Stimulated activated CD8-positive, alpha-beta memory T cell treated with anti-CD3 and anti-CD28 coated beads, Interleukin-7, amount 100 ng/mL, for 4 hours (primary cell): Measurements from ENCODE around the gene TGFBR3.
"Not testable (repeated sequence)": the region's sequence is repeated elsewhere in the genome, so short reads cannot be mapped to it uniquely, and the experiment has no call there.

Experiments
- DNase-seq, 2 donors: peaks; one replicate each; pipeline ENCODE4 v3.0.0-alpha.2; 2020; ENCODE audit warnings: low read depth in 2 of 2

Gene TGFBR3

DNA sequence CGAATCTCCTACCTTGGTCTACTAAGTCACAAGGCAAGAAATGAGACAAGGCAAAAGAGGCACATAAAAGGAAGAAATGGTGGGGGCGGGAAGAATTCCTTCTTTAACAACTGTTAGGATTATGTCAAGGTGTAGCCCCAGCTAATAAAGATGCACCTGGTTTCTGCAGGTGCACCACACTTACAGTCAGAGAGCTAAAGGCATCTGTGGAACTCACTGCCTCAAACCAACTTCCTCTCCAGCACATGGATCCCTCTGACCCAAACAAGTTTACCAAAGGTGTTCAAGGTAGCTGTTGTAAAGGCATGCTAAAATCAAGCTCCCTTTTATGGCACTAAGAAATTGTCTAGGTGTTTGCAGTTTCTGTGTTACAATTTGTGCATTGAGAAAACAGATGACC lies 38.1 kb downstream of the TGFBR3 start:
- DNase-seq = no peak

DNA sequence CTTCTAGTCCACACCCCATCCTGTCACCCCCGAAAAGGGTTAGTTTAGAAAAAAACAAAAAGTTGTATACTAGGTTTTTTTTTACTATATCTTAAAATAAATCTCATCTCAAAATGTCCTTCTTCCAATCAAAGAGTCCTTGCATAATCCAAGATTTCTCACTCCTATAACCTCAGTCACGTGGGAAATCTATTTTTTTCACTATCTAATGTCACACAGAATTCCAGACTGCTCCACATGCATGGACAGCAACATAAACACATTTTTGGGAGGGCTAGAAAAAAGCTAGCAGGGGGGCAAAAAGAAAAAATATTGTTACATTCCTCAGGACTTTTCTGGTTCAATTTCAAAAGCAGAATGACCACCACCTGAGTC lies 39.3 kb downstream of the TGFBR3 start:
- no peak for DNase-seq

DNA sequence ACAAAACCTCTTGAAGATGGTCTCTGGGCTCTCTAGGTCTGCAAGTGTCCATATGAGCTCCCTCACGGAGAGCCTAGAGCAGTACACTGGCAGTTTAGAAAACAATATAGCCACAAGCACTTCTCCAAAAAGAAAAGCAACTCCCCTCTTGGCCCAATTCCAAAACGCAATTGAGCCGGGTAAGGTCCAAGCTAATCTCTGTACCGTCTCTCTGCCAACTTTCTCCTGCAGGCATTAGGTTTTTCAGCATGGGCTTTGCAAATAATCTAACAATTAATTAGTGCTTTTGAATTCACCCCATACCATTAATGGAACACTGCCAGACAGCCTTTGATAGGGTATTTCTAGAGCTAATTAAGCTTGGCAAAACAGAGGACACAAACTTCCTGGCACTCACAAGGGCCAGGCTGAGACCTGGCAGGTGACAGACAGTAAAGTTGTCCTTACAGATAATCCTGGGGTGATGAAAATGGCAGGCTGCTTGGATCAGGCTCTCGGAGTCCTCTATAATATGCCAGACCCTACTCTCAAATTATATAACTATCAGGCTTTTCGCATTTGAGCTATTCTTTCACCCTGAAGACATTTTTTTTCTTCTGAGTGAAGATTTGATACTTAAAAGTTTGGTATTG lies 39.8 kb downstream of the TGFBR3 start:
- no peak for DNase-seq

DNA sequence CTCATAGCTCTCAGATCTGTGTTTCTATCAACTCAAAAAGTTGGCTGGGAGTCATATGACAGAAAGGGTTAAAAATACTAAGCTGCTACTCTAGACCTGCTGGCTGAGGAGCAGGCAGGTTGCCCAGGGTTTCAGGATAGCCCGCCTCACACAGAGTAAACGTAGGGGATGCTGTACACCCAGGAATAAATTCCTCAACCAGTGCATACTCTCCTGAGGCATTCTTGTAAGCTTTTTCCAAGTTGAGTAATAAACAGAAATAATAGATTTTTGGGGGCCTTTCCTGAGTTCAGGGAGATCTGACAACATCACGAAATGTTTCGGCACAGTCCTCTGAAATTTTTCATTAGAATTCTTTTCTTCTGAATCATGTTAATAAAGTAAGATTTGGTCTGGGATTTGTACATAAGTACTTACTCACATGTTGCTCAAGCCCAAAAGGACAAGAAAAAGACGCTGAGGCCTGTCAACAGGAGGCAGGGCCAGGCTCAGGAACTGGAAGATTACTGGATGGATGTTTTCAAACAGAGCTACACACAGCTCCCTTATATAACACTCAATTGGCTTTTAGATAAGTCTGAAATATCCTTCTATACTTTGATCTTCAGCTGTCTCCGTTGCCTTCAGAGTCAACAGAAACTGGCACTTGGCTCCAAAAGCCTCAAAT lies 41.0 kb downstream of the TGFBR3 start:
- no peak for DNase-seq

DNA sequence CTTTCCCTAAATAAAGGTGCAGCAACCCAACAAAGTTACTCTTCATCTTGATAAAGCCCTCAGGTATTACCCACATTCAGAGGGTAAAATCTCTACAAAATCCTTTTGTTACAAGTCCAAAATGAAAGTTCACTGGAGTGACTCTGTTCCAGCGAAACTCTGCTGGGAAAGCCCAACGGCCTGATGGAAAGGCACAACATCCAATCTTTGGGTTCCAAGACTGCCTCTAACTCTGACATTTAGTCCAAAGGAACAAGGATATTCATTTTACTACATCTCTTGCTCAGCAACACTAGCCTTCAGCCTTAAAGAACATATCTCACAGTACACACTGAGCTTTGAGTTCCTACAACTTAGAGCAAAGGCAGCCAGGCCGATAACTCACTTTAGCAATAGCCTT lies 42.1 kb downstream of the TGFBR3 start:
- DNase-seq = no peak

DNA sequence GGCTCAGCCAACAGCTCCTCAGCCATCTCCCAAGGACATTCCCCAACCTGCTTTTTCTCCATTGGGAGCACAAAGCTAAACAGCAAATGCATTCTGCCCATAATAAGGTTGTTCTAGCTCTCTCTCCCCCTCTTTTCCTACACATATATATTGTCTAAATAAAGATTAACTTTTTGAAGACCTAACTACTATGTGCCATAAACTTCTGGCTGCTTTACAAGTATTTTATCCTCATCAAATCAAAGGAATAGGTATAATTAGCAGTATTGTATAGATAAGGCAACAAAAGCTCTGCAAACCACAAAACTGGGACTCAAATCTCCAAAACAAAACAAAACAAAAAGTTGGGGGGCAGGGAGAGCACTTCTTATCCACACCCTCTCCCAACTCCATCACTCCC lies 43.4 kb downstream of the TGFBR3 start:
- no peak for DNase-seq

DNA sequence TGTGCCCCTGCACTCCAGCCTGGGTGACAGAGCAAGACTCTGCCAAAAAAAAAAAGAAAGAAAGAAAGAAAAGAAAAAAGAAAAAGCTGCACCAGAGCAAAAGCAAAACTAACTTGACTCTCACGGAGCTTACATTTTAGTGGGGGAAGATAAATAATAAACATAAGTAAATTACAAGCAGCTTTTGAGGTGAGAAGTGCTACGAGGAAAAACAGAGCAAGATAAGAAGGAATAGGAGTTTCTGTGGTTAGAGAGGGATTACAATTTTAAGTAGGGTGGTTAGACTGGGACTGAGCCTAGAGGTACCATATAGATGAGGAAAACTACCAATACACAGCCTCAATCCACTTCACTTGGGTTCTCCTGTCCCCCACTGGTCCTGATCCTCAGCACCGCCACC lies 43.9 kb downstream of the TGFBR3 start:
- DNase-seq = no peak

DNA sequence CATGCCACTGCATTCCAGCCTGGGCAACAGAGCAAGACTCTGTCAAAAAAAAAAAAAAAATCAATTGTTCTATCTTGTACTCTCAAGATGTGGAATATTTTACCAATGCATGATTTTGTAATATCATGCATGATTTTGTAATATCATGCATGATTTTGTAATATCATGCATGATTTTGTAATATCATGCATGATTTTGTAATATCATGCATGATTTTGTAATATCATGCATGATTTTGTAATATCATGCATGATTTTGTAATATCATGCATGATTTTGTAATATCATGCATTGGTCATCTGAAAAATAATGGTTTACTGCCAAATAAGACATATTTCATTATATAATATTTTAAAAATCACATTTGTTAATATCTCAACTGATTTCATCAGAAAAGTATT lies 45.7 kb downstream of the TGFBR3 start:
- not testable (repeated sequence) for DNase-seq

DNA sequence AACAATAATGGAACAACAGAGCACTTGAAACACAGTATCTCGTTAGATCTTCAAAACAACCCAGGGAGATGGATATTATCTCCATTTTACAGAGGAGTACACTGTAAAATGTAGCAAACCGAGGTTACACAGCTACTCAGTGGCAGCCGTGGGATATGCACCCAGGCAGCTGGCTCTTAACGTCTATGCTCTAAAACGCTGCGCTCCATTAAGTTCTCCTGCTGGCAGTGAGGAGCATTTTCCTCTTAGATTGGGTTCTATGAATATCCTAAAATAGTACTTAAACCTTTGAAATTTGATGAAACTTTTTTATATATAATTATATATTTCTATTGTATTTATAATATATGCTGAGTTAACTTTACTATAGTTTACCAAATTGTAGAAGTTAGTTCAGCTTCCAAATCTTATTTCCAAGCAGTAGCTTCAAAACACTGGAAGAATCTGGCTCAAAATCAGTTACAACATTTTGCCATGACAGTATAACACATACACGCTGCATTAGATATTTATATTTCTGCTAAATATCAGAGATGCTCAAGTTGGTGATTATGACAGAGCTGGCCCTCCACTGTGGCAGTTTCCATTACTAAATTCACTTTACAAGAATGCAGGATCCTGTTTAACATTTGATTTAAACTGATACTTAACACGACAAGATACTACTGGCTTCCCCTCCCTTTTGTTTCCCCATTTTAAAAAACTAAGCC lies 49.5 kb downstream of the TGFBR3 start:
- DNase-seq = no peak

DNA sequence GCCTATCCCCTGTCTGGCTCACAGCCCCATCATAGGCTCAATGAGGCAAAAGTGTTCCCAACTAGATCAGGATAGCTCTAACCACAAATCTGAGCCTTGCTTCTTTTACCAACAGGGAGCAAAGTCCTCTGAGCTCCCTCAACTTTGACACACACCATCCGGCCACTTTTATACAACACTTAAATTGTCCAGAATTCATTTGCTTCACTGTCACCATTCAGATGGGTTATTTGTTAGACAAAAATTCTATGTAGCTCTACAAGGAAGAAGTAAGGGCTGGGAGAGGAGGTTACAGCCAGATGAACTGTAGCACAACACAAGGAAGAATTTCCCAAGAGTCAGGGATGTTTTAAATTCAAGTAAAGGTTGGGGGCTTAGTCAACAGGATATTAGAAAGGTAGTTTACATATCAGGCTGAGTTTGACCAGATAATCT lies 50.8 kb downstream of the TGFBR3 start:
- no peak for DNase-seq

DNA sequence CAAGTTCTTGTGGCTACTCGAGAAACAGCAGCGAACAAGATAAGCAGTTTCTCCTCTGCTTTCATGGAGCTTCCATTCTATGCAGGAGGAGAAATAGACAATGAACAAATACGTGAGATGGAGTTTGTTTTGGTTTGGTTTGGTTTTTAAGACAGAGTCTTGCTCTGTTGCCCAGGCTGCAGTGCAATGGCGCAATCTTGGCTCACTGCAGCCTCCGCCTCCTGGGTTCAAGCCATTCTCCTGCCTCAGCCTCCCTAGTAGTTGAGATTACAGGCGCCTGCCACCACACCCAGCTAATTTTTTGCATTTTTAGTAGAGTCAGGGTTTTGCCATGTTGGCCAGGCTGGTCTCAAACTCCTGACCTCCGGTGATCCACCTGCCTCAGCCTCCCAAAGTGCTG lies 51.4 kb downstream of the TGFBR3 start:
- DNase-seq = not testable (repeated sequence)

DNA sequence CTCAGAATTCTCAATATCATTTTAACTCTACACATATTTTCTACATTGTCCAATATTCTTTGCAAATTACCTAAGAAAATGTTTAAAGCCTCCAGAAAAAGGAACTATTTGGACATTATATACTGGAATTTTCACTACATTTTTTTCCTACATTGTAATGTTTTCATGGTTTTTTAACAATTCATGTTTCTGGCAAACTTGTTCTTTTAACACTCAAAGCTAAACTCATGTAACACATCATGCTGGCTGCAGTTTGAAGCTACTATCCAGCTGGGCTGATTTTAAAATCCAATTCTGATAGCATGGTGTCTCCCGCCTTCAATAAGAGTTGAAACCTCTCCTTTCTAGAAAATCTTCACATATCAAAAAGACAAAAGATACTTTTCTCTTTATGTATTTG lies 52.0 kb downstream of the TGFBR3 start:
- no peak for DNase-seq

DNA sequence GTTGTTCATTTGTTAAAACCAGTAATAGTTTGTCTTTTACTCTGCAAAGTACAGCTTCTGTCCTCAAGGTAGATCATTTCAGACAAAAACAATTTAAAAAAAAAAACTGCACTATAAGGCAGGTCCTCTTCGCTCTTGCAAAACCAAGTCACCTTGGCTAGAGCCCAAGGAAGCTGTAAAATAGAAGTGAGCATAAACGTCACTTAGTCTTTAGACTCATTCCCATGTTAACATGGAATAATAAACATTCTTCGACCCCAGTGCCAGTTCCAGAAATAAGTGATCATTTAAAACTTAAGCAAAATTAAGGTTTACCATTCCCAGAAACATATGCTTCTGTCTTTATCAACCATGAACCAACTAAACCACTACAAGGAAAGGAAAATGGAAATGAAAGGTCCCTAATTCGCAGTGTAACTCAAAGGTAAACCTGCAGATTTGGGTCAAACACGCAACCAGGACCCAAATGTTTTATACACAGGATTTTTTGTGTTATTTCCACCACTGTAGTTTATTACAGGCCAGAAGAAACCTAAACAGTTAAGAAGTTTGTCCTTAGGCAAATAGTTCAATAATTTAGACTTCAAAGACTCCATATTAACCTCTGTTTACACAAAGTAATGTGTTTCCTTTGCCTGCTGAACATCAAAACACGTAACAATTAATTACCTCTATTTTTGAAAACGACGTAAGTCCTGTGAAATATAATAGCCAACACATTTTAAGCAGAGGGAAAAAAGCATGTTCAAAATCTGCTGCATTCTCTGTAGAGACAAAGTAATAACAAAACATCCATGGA lies 54.6 kb downstream of the TGFBR3 start:
- DNase-seq = no peak

DNA sequence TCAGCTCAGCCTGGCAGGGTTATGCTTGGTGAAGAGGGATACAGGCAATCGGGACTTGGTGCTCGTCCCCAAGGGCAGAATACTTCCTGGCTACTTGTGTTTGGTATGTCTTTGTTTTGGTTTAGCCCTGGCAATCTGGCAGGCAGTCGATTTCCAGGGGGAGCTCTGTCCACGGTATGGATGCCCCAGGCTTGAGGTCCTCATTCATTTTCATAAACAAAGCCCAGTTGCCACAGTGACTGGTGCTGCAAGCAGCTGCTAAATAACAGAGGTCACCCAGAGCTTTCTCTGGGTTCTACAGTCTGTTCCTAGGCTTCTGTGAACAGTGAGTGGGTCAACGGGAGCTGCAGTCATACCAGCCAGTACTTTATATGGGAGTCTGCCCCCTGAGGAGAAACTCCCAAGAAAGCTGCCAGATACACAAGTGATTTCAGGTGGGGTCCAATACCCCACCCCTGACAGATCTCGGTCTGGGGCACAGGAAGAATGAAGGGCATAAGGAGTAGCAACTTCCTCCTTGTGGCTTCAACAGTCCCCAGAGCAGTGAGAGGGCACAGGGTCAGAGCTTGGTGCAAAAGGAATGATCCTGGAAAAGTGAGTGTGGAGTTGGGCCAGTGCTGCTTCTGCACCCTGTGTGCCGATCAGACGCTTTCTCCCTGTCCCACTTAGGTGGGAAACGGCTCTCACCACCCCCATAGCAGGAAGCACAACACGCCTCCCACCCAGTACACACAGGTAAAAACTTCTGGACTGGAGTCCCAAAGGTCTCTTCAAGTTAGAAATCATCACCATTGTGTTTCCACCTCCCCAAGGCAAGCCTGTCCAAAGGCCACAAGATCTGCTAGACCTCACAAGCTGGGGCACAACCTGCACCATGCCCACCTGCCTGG lies 55.5 kb downstream of the TGFBR3 start:
- no peak for DNase-seq

DNA sequence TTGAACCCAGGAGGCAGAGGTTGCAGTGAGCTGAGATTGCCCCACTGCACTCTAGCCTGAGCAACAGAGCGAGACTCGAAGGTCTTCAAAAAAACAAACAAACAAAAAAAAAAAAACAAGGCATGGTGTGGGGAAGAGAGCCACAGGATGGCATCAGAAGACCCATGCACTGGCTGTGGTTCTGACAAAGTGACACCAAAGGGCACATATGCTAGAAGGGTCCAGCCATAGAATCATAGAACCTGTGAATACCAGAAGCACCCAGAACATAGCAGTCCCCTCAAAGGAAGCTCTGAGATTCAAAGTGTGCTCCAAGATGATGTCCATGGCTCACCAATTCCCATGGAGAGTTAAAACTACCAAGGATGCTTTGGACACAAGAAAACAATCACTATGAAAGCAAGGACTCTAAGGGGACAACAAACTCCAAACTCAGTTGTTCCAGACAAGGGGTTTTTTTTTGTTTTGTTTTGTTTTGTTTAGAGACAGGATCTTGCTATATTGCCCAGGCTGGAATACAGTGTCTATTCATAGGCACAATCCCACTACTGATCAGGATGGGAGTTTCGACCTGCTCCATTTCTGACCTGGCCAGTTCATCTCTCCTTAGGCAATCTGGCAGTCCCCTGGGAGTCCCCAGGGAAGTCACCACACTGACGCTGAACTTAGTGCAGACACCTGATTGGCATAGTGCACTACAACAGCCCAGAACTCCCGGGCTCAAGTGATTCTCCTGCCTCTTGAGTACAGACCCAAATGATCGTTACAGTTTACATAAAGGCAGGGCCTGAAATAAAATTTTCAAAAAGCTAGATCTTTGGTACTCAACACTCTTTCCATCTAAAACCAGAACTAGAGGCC lies 56.4 kb downstream of the TGFBR3 start:
- DNase-seq = no peak

DNA sequence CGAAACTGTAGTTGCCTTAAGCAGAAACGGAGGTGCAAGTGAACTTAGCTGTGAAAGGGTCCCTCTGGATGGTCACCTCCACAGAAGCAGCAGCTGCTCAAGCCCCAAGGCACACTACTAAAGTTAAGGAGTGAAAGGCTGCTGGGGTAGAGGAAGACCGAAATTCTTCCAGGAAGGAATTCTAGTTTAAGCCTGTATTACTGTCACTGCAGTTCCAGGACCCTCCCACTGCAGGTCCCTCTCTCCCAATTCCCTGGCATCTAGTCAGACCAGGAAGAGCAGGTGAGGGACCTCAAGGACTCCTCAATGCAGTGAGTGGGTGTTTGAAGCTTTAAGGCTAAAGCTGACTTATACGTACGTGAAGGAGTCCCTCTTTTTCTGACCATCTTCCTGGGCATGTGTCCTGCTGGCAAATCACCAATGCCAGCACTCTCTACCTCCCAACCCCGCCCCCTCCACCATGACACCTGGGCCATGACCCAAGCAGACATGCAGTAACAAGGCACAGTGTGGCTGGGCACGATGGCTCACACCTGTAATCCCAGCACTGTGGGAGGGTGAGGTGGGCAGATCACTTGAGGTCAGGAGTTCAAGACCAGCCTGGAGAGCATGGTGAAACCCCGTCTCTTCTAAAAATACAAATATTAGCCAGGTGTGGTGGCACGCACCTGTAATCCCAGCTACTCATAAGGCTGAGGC lies 57.2 kb downstream of the TGFBR3 start:
- no peak for DNase-seq

DNA sequence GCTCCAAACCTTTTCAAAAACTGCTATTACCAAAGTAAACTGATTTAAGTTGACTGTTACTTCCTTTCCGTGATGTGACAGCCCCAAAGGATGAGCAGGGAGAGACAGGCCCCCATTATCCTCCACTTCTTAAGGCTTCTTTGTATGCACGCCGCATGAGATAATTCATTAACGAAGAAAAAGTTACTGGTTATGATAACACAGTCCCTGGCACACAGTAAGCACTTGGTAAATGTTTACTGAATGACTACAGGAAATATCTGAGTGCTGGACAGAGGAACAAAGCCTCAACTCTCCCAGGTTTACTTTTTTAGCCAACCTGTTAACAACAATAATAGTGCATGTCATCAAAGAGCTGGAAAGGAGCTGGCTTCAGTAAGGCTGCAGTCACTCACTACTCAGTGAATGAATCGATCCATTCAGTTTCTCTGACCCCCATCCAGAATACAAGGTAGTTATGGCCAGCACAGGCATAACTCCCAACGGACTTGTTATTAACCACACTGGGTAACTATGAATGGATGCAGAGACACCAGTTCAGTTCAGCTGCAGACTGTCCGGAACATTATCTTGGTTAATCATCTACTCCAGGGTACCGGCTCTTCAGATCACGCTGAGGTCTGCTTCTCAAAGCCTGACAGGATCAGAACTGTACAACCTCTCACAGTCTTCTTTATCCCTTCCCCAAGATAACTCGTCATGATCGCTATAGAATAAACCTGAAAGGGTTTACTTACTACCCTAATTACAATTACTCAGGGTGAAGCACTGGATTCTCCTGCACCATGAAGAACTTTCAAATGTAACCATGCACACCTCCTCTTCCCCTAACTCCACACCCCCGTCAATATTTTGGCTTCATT lies 58.3 kb downstream of the TGFBR3 start:
- DNase-seq = no peak

DNA sequence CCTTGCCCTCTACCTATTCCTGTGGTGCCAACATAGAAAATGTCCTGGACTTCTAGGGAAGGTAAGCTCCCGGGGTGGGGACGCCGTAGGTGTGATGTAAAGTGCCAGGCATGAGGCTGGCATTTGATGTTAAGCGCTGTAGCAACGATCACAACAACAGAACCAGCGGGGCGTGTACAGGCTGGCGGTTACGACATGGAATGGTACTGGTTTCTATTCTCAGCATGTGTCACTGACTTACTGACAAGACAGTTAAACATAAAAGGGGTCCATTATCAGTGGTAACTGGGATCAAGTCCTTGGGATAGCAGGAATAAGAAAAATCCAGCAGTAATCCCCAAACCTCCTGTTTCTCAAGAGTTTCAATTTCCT lies 58.9 kb downstream of the TGFBR3 start:
- no peak for DNase-seq

DNA sequence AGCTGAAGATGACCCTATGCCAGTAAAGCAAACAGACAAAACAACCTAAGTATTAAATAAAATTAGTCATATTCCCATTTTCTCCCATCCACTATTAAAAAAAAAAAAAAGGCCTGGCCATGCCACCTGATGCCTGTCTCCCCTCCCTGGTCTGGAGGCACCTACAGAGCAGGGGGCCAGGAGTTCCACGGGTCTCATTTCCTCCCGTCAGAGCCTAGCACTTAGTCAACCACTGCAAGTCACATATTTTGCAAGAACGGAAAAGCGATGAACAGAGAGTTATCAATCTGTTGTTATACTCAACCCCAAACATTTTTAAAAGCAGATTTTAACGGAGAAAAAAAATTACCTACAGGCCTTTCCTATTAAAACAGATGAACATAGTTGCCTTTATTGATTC lies 59.3 kb downstream of the TGFBR3 start:
- no peak for DNase-seq
